GM19238 (cell line): ENCODE results near the gene PRKN.
"Not testable (repeated sequence)": the region's sequence is repeated elsewhere in the genome, so short reads cannot be mapped to it uniquely, and the experiment has no call there.

Source experiments
- DNase-seq: peaks from one replicate; pipeline ENCODE4 v3.0.0; 2011; ENCODE audit warnings: low spot score; ENCODE audit not compliant: insufficient read length

Gene PRKN

DNA sequence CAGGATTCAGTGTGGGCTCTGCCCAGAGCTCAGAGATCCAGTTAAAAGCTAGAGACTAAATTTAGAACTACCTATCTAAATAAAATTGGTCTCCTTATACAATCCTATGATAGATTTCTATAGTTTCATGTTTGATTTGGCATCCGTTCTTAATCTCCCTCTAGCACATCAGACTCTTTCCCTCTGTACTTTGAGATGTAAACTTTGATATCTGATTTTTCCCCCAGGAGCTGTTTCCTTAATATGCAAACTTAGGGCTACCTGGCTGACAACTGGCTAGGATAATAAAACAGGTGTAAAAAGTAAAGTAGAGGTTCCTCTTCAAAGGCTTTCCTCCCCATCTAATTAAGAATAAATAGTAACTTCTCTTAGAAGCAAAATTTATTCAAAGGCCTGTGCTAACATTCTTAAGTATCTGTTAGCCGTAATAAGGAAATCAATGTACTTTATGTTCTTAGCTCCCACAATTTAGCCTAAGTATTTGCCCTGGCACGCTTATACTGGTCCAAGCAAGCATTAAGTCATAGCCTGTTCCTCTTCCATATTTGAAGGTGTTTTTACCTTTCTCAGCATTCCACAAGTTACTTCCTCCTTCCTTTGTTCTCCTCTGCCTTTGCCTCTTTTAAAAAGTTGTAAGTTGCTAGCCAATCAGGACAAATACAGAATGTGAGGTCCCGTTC lies 1396.0 kb downstream of the PRKN start:
- DNase-seq, result not testable (repeated sequence)

DNA sequence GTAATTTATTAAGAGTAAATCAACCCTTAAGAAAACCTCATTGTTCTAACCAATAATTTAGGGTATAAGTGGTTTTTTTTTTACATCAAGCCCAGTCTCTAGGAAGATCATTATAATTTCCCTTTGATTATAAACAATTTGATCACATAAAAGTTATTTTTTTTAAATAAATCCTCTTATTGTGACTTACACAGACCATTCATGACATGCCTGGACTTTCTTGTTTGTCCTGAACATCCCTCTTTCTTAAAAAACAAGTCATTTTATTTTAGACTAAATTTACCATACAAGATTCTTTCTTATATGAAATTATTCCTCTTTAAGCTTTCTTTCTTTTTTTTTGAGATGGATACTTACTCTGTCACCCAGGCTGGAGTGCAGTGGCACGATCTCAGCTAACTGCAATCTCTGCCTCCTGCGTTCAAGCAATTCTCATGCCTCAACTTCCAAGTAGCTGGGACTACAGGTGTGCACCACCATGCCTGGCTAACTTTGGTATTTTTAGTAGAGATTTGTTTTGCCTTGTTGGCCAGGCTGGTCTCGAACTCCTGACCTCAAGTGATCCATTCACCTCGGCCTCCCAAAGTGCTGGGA lies 1400.1 kb downstream of the PRKN start:
- no peak for DNase-seq

- DNase-seq, result no peak
These were observed 1408.3 kb downstream of the PRKN start for GRCh38 chr6:161319231-161319630.

GRCh38 chr6:161318456-161318855 lies 1409.1 kb downstream of the PRKN start:
- DNase-seq, result no peak

GRCh38 chr6:161316531-161316930 lies 1411.0 kb downstream of the PRKN start:
- DNase-seq, result no peak

DNA sequence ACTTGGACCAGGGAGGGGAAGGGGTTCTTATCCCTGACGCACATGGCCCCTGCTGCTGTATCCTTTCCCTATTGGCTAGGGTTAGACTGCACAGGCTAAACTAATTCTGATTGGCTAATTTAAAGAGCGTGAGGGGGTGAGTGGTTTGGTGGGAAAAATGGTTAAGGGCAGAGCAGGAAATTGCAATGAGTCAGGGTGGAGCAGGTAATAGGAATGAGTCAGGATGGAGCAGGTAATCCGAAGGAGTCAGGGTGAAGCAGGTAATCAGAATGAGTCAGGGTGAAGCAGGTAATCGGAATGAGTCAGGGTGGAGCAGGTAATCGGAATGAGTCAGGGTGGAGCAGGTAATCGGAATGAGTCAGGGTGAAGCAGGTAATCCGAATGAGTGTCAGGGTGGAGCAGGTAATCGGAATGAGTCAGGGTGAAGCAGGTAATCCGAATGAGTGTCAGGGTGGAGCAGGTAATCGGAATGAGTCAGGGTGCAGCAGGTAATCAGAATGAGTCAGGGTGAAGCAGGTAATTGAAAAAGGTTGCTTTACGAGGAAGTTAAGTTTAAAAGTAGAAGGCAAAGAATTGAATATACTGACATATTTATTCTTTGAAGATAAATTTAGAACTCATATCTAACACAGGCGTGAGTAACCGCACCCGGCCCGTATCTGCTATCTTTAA lies 1412.2 kb downstream of the PRKN start:
- not testable (repeated sequence) for DNase-seq

DNA sequence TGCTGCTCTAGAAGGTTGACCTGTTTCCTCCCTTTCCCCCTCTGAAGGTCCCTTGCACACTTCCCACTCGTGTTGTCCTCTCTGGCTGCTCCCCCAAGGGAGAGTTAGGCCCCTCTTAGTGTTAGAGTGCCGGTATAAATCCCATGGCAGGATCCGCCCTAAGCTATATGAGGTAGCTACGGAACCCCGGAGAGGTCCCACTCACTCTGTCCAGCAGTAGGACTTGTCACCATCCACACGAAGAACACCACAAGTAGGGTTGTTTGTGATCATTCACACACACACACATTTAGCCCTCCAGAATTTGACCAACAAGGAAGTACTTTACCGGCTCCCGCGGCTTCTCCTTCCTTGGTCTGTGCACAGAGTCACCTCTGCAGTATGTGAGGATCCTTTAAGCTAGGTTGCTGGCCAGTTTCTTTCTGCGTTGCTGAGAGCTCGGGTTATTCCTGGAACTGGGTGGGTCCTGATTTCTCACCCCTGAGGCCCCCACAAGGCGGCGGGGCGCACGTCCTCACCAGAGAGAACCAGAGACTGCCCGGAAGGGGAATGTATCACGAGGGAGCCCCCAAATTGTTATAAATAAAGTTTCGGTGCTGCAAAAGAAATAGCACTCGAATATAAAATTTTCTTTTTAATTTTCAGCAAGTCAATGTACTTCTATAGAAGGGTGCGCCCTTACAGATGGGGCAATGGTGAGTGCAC lies 1412.9 kb downstream of the PRKN start:
- not testable (repeated sequence) for DNase-seq

- no peak for DNase-seq
These were observed 1413.5 kb downstream of the PRKN start for GRCh38 chr6:161313940-161314509.

DNA sequence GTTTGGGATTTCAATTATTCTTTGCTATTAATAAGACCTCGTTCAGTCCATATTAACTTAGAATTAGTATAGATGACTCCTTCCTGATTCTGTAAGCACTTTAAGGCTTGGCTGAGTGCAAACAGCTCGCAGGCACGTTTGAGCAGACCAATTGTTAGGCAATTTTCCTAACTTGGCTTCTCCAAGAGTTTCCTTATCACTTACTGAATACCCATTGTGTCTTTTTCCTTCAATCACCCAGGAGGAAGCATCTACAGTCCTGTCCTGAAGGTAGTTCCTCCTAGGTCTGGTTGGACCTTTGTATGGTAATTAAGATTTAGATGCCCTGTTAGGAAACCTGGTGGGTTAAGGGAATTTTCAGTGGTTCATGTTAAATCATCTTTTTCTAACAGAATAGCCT lies 1414.1 kb downstream of the PRKN start:
- not testable (repeated sequence) for DNase-seq

DNA sequence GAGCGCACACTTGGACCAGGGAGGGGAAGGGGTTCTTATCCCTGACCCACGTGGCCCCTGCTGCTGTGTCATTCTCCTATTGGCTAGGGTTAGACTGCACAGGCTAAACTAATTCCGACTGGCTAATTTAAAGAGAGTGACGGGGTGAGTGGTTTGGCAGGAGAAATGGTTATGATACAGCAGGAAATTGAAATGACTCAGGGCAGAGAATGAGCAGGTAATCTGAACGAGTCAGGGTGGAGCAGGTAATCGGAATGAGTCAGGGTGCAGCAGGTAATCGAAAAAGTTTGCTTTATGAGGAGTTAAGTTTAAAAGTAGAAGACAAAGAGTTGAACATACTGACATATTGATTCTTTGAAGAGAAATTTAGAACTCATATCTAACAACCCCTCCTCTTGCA lies 1417.8 kb downstream of the PRKN start:
- DNase-seq, result not testable (repeated sequence)

GRCh38 chr6:161308075-161308655 lies 1419.4 kb downstream of the PRKN start:
- no peak for DNase-seq

- DNase-seq, result no peak
These were observed 1421.7 kb downstream of the PRKN start for GRCh38 chr6:161305860-161306259.

- DNase-seq, result no peak
These were observed 1423.8 kb downstream of the PRKN start for GRCh38 chr6:161303628-161304340.

- no peak for DNase-seq
These were observed 1424.6 kb downstream of the PRKN start for GRCh38 chr6:161302949-161303348.

GRCh38 chr6:161301338-161301737 lies 1426.2 kb downstream of the PRKN start:
- DNase-seq, result no peak

- DNase-seq, result no peak
These were observed 1426.7 kb downstream of the PRKN start for GRCh38 chr6:161300823-161301222.

DNA sequence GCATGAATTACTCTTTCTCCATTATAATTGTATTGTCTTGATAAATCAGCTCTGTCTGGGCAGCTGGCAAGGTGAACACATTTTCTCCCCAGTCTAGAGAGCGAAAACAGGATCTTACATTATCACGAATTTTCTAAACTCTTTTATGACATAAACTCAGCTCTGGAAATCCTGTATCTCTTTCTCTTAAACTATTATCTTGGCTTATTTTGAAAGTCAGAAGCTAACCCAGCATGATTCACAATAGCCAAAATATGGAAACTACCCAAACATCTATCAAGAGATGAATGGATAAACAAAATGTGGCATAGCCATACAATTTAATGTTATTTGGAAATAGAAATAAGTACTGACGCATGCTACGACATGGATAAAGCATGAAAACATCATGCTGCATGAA lies 1427.8 kb downstream of the PRKN start:
- DNase-seq, result no peak
